ENCODE results near the gene PSORS1C1. TPM values are rescaled to one million over a fixed set of nuclear protein-coding genes. Genes with fewer than 3 reads are reported as not detected.

PSORS1C1 gene
- polyA plus RNA-seq, 1 of the 3 experiments (the other 2 are of a cell fraction): 3.1 TPM

- H3F3A ChIP-seq (replicated peaks; ENCODE audit: insufficient read depth): peaks cover 3% of the 10 kb centered on the region
- H2AFZ ChIP-seq (ENCODE audit: low read depth): peak overlapping the region; percentile 54
- no peak overlapping the region for H3K27ac ChIP-seq (ENCODE audit: low read depth in 2 of 2, low read length in 1 of 2)
- H4K20me1 ChIP-seq (ENCODE audit: insufficient read depth): no peaks in the 10 kb centered on the region
- DNase-seq: peak; percentile 62
- H3K27me3 ChIP-seq (ENCODE audit: insufficient read depth): no peaks in the 10 kb centered on the region
- no peaks in the 10 kb centered on the region for H3K9me2 ChIP-seq
- WGBS (ENCODE audit: low lambda C conversion rate): 22% methylated on average over 20 of the region's 22 CpGs
- H3K9ac ChIP-seq: no peak overlapping the region
- ChIA-PET POLR2A (interaction anchor here (0.9 kb wide), 1 partner anchor 166 kb away, joined by 4 read pairs; the partner anchor contains the start of gene VARS2), CTCF (interaction anchor here (0.5 to 5.9 kb wide), 49 partner anchors 8 to 598 kb away, joined by 3 to 86 read pairs (median 4); partner anchors contain the start of genes GTF2H4, MUCL3 and VARS2)
- no peaks in the 10 kb centered on the region for H3K79me2 ChIP-seq (ENCODE audit: insufficient read depth)
- no peaks in the 10 kb centered on the region for H3K36me3 ChIP-seq (replicated peaks in 1 of 2; ENCODE audit: control insufficient read depth in 1 of 2, insufficient read depth in 2 of 2, low read length in 1 of 2)
- no peaks in the 10 kb centered on the region for H3K9me3 ChIP-seq
- H3K4me2 ChIP-seq: peak overlapping the region; percentile 35; the same call in 1 of the 2 replicates
- H3K4me3 ChIP-seq (ENCODE audit: low read depth in 2 of 2, low read length in 1 of 2): peak overlapping the region in 1 of 2 experiments; percentile 21; a peak in 2 of 4 replicates
- peaks cover 0 to 3% of the 10 kb centered on the region in 2 experiments; a peak in 1 of 4 replicates for H3K4me1 ChIP-seq (ENCODE audit: control insufficient read depth in 1 of 2, insufficient read depth in 2 of 2, low read depth in 1 of 2, low read length in 1 of 2)
- no peak for TF ChIP-seq FOSL2 (IDR thresholded peaks at IDR 0.05; ENCODE audit: borderline replicate concordance, low read depth)
- no peak for TF ChIP-seq RXRA (IDR thresholded peaks at IDR 0.05; ENCODE audit: borderline replicate concordance, low read depth)
- TF ChIP-seq GABPA (IDR thresholded peaks at IDR 0.05; ENCODE audit: low read depth): no peak
- TF ChIP-seq, protein P1, sequence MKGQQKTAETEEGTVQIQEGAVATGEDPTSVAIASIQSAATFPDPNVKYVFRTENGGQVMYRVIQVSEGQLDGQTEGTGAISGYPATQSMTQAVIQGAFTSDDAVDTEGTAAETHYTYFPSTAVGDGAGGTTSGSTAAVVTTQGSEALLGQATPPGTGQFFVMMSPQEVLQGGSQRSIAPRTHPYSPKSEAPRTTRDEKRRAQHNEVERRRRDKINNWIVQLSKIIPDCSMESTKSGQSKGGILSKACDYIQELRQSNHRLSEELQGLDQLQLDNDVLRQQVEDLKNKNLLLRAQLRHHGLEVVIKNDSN (IDR thresholded peaks at IDR 0.05; ENCODE audit: borderline replicate concordance, low read depth): no peak
- TF ChIP-seq MAX (IDR thresholded peaks at IDR 0.05; ENCODE audit: low read depth): no peak
- TF ChIP-seq JUND (IDR thresholded peaks at IDR 0.05): no peak
- no peak for TF ChIP-seq RFX5 (IDR thresholded peaks at IDR 0.05; ENCODE audit: low read length)
- TF ChIP-seq, protein P2, sequence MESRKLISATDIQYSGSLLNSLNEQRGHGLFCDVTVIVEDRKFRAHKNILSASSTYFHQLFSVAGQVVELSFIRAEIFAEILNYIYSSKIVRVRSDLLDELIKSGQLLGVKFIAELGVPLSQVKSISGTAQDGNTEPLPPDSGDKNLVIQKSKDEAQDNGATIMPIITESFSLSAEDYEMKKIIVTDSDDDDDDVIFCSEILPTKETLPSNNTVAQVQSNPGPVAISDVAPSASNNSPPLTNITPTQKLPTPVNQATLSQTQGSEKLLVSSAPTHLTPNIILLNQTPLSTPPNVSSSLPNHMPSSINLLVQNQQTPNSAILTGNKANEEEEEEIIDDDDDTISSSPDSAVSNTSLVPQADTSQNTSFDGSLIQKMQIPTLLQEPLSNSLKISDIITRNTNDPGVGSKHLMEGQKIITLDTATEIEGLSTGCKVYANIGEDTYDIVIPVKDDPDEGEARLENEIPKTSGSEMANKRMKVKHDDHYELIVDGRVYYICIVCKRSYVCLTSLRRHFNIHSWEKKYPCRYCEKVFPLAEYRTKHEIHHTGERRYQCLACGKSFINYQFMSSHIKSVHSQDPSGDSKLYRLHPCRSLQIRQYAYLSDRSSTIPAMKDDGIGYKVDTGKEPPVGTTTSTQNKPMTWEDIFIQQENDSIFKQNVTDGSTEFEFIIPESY (IDR thresholded peaks at IDR 0.05; ENCODE audit: borderline replicate concordance, low read depth): no peak
- no peak for TF ChIP-seq POLR2AphosphoS5 (IDR thresholded peaks at IDR 0.05; ENCODE audit: low read depth, low read length)
- TF ChIP-seq NRF1 (IDR thresholded peaks at IDR 0.05; ENCODE audit: low read depth, low read length): no peak
- TF ChIP-seq ELF1 (IDR thresholded peaks at IDR 0.05): no peak
- no peak for TF ChIP-seq FOXM1 (IDR thresholded peaks at IDR 0.05; ENCODE audit: low read depth)
- no peak; the same call in 1 of the 2 replicates for TF ChIP-seq MXI1 (IDR thresholded peaks at IDR 0.05; ENCODE audit: low read depth, low read length)
- no peak for TF ChIP-seq EP300 (IDR thresholded peaks at IDR 0.05; ENCODE audit: borderline replicate concordance in 1 of 2, low read depth in 1 of 2, low read length in 1 of 2)
- TF ChIP-seq TAF1 (IDR thresholded peaks at IDR 0.05; ENCODE audit: borderline replicate concordance, low read depth, low read length): peak; percentile 47; the same call in 1 of the 2 replicates
- peak; percentile 72 for TF ChIP-seq RAD21 (IDR thresholded peaks at IDR 0.05; ENCODE audit: low read length)
- TF ChIP-seq PBX3 (IDR thresholded peaks at IDR 0.05): no peak
- no peak for TF ChIP-seq SIN3A (IDR thresholded peaks at IDR 0.05; ENCODE audit: borderline replicate concordance, low read depth, low read length)
- peak; percentile 29; the same call in 1 of the 2 replicates for TF ChIP-seq TCF12 (IDR thresholded peaks at IDR 0.05)
- peak; percentile 61 for TF ChIP-seq SMC3 (IDR thresholded peaks at IDR 0.05; ENCODE audit: low read depth, low read length)
- no peak for TF ChIP-seq NFIC (IDR thresholded peaks at IDR 0.05; ENCODE audit: borderline replicate concordance)
- TF ChIP-seq, protein P3, sequence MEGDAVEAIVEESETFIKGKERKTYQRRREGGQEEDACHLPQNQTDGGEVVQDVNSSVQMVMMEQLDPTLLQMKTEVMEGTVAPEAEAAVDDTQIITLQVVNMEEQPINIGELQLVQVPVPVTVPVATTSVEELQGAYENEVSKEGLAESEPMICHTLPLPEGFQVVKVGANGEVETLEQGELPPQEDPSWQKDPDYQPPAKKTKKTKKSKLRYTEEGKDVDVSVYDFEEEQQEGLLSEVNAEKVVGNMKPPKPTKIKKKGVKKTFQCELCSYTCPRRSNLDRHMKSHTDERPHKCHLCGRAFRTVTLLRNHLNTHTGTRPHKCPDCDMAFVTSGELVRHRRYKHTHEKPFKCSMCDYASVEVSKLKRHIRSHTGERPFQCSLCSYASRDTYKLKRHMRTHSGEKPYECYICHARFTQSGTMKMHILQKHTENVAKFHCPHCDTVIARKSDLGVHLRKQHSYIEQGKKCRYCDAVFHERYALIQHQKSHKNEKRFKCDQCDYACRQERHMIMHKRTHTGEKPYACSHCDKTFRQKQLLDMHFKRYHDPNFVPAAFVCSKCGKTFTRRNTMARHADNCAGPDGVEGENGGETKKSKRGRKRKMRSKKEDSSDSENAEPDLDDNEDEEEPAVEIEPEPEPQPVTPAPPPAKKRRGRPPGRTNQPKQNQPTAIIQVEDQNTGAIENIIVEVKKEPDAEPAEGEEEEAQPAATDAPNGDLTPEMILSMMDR (IDR thresholded peaks at IDR 0.05): peak; percentile 89
- no peak for TF ChIP-seq MEF2A (IDR thresholded peaks at IDR 0.05; ENCODE audit: borderline replicate concordance, low read depth)
- TF ChIP-seq TEAD4 (IDR thresholded peaks at IDR 0.05; ENCODE audit: borderline replicate concordance, insufficient read depth): no peak
- TF ChIP-seq, protein P4, sequence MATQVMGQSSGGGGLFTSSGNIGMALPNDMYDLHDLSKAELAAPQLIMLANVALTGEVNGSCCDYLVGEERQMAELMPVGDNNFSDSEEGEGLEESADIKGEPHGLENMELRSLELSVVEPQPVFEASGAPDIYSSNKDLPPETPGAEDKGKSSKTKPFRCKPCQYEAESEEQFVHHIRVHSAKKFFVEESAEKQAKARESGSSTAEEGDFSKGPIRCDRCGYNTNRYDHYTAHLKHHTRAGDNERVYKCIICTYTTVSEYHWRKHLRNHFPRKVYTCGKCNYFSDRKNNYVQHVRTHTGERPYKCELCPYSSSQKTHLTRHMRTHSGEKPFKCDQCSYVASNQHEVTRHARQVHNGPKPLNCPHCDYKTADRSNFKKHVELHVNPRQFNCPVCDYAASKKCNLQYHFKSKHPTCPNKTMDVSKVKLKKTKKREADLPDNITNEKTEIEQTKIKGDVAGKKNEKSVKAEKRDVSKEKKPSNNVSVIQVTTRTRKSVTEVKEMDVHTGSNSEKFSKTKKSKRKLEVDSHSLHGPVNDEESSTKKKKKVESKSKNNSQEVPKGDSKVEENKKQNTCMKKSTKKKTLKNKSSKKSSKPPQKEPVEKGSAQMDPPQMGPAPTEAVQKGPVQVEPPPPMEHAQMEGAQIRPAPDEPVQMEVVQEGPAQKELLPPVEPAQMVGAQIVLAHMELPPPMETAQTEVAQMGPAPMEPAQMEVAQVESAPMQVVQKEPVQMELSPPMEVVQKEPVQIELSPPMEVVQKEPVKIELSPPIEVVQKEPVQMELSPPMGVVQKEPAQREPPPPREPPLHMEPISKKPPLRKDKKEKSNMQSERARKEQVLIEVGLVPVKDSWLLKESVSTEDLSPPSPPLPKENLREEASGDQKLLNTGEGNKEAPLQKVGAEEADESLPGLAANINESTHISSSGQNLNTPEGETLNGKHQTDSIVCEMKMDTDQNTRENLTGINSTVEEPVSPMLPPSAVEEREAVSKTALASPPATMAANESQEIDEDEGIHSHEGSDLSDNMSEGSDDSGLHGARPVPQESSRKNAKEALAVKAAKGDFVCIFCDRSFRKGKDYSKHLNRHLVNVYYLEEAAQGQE (IDR thresholded peaks at IDR 0.05; ENCODE audit: low read depth, low read length): no peak
Observed at GRCh38 chr6:31079656-31080261, 34.8 kb upstream of the PSORS1C1 start.
